Esophagus muscularis mucosa (tissue), 3 donors: Measurements from ENCODE around the gene UVRAG.

Experiments
- POLR2A ChIP-seq: fragments of 450-650 bp; IDR thresholded peaks from one replicate; pipeline ENCODE4 v1.6.1; 2017; ENCODE audit warnings: antibody characterized with exemption, moderate library complexity, mild to moderate bottlenecking, low read depth
- POLR2AphosphoS5 ChIP-seq, 2 donors: sonication (generic); formaldehyde crosslinking; IDR thresholded peaks; one replicate each; pipeline ENCODE4 v1.6.1; 2017; ENCODE audit warnings: antibody characterized with exemption in 2 of 2
- TF ChIP-seq, protein P1 (sequence below), 3 experiments: fragments of 200-600 bp in 2 of 3; fragments of 450-650 bp in 1 of 3; sonication (generic) in 2 of 3; IDR thresholded peaks; one replicate each; pipeline ENCODE4 v1.5.1; 2017 to 2019; ENCODE audit warnings: antibody characterized with exemption in 3 of 3, mild to moderate bottlenecking in 2 of 3, moderate library complexity in 1 of 3

DNA sequence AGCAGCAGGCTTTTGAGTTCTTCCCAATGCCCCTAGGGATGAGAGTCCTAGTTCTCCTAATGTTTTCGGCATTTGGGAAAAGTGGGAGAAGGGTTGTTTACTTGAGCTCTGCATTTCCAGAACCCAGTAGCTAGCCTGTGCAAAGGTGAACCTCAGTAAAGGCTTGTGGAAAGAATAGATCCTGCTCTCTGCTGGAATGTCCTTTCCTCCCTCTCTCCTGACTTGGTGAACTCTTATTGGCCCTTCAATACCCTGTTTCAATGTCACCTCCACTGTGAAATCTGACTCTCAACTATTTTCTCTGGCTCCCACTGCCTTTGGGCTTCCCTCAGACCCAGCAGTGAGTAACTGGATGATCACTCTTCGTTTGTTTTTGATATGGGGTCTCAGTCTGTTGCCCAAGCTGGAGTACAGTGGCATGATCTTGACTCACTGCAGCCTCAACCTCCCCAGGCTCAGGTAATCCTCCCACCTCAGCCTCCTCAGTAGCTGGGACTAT, 2.4 kb upstream of the UVRAG start:
- TF ChIP-seq, protein P1, sequence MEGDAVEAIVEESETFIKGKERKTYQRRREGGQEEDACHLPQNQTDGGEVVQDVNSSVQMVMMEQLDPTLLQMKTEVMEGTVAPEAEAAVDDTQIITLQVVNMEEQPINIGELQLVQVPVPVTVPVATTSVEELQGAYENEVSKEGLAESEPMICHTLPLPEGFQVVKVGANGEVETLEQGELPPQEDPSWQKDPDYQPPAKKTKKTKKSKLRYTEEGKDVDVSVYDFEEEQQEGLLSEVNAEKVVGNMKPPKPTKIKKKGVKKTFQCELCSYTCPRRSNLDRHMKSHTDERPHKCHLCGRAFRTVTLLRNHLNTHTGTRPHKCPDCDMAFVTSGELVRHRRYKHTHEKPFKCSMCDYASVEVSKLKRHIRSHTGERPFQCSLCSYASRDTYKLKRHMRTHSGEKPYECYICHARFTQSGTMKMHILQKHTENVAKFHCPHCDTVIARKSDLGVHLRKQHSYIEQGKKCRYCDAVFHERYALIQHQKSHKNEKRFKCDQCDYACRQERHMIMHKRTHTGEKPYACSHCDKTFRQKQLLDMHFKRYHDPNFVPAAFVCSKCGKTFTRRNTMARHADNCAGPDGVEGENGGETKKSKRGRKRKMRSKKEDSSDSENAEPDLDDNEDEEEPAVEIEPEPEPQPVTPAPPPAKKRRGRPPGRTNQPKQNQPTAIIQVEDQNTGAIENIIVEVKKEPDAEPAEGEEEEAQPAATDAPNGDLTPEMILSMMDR (IDR thresholded peaks at IDR 0.05), result no peak
- TF ChIP-seq POLR2A, result no peak
- TF ChIP-seq POLR2AphosphoS5 (IDR thresholded peaks at IDR 0.05), result no peak
